GM19452 (cell line): ENCODE data around the gene RIMKLB.
"Not testable (repeated sequence)": the region's sequence is repeated elsewhere in the genome, so short reads cannot be mapped to it uniquely, and the experiment has no call there.

Source experiments
- ATAC-seq: cut with Tn5 transposase; IDR thresholded peaks from one replicate; pipeline ENCODE4 v1.9.1; 2021; ENCODE audit not compliant: unreplicated experiment

Gene RIMKLB

GRCh38 chr12:8689681-8690080 is 8.1 kb upstream of the RIMKLB start:
- ATAC-seq: no peak

- ATAC-seq: no peak
Observed at GRCh38 chr12:8692573-8692972, 5.2 kb upstream of the RIMKLB start.

GRCh38 chr12:8695116-8695515 is 2.7 kb upstream of the RIMKLB start:
- no peak for ATAC-seq

- no peak for ATAC-seq
Observed at GRCh38 chr12:8696442-8697090, 1.2 kb upstream of the RIMKLB start.

GRCh38 chr12:8697120-8697475 is 693 bp upstream of the RIMKLB start:
- peak; percentile 13 for ATAC-seq

- peak; percentile 29 for ATAC-seq
Observed at GRCh38 chr12:8698132-8698851, 501 bp downstream of the RIMKLB start.

GRCh38 chr12:8698879-8699278 is 1.1 kb downstream of the RIMKLB start:
- no peak for ATAC-seq

GRCh38 chr12:8699714-8700113 is 1.9 kb downstream of the RIMKLB start:
- no peak for ATAC-seq

- ATAC-seq: no peak
Observed at GRCh38 chr12:8701046-8701660, 3.4 kb downstream of the RIMKLB start.

GRCh38 chr12:8702159-8702558 is 4.4 kb downstream of the RIMKLB start:
- ATAC-seq: no peak

- no peak for ATAC-seq
Observed at GRCh38 chr12:8709124-8709830, 11.5 kb downstream of the RIMKLB start.

- no peak for ATAC-seq
Observed at GRCh38 chr12:8712572-8712971, 14.8 kb downstream of the RIMKLB start.

GRCh38 chr12:8722286-8722800 is 24.6 kb downstream of the RIMKLB start:
- no peak for ATAC-seq

- ATAC-seq: no peak
Observed at GRCh38 chr12:8734873-8735381, 37.1 kb downstream of the RIMKLB start.

GRCh38 chr12:8742501-8742900 is 44.7 kb downstream of the RIMKLB start:
- ATAC-seq: no peak

GRCh38 chr12:8743121-8743520 is 45.3 kb downstream of the RIMKLB start:
- ATAC-seq: not testable (repeated sequence)

- not testable (repeated sequence) for ATAC-seq
Observed at GRCh38 chr12:8745631-8746030, 47.8 kb downstream of the RIMKLB start.

GRCh38 chr12:8746046-8746445 is 48.3 kb downstream of the RIMKLB start:
- ATAC-seq: no peak

- not testable (repeated sequence) for ATAC-seq
Observed at GRCh38 chr12:8760076-8760475, 62.3 kb downstream of the RIMKLB start.

GRCh38 chr12:8762701-8763100 is 64.9 kb downstream of the RIMKLB start:
- ATAC-seq: not testable (repeated sequence)

- ATAC-seq: not testable (repeated sequence)
Observed at GRCh38 chr12:8766121-8766520, 68.3 kb downstream of the RIMKLB start.
